Fibroblast of lung (primary cell): ENCODE data around the gene SAT2.

Experiments
- CTCF ChIP-seq, 2 donors: IDR thresholded peaks in 1 of 2; conservative IDR thresholded peaks in 1 of 2; 1 replicate in 1 of 2; 2 replicates in 1 of 2; pipeline ENCODE4 v1.5.1; 2011 to 2012; ENCODE audit warnings: low read length in 2 of 2, control low read depth in 1 of 2, inconsistent platforms in 1 of 2, low read depth in 1 of 2, mild to moderate bottlenecking in 1 of 2
- EZH2 ChIP-seq: IDR thresholded peaks from 2 replicates; pipeline ENCODE4 v1.5.1; 2012; ENCODE audit warnings: low read length, control low read depth, mild to moderate bottlenecking; ENCODE audit errors: missing control alignments

GRCh38 chr17:7583253-7584109, 44.1 kb downstream of the SAT2 start, which contains the start of gene MPDU1:
- TF ChIP-seq EZH2, result no peak
- TF ChIP-seq CTCF (conservative IDR thresholded peaks at IDR 0.05 in 1 of 2, IDR thresholded peaks at IDR 0.05 in 1 of 2; ENCODE audit: low read depth in 1 of 2, low read length in 2 of 2), result no peak
